ENCODE data around the gene DGKB.
A peak's percentile ranks its signal among the peaks of the same experiment; 100 is the strongest.

Gene DGKB

GRCh38 chr7:14902589-14903067 lies at the start of gene DGKB:
DGKB (minus strand) TSS chr7:14902751.
- no peak for FAIRE-seq

- no peak for FAIRE-seq
Observed at GRCh38 chr7:14950013-14950412, 47.5 kb upstream of the DGKB start.

DNA sequence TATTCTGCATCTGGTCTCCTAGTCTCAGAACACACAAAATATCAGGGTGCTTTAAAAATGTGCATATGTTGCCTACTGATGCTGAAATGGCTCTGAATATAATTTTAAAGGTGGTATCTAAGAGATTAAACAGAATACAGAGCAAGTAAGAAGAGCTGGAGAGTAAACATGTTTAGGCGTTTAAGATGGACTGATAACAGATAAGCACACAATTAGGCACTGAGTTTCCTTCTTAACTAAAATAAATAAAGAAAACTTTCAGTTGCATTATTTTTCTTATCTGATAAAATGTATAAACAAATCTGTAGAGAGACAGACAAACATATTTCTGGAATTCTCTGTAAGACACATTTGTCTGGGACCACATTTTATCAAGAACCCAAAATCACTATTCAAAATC lies 35.6 kb upstream of the DGKB start:
- FAIRE-seq: no peak

GRCh38 chr7:14937581-14937980 lies 35.0 kb upstream of the DGKB start:
- no peak for FAIRE-seq

GRCh38 chr7:14936554-14936953 lies 34.0 kb upstream of the DGKB start:
- no peak for FAIRE-seq

DNA sequence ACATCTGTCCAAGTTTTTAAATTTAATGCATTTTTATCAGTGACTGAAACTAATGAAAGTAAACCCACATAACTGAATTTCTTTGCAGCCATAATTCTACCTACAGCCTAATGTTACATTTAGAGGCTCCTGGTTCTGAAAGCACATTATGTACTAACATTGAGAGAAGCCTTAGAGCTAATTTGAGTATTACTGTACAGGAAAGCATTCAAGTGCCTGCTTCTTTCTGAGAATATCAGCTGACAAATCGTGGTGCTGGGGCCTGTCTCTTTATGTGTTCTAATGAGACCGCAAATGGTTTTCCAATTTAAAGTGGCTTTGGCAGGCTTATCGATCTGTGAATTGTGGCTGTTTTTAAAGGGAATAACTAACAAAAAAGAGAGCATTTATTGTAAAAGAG lies 32.3 kb upstream of the DGKB start:
- FAIRE-seq: no peak

GRCh38 chr7:14931511-14932215 lies 29.1 kb upstream of the DGKB start:
- no peak for FAIRE-seq

DNA sequence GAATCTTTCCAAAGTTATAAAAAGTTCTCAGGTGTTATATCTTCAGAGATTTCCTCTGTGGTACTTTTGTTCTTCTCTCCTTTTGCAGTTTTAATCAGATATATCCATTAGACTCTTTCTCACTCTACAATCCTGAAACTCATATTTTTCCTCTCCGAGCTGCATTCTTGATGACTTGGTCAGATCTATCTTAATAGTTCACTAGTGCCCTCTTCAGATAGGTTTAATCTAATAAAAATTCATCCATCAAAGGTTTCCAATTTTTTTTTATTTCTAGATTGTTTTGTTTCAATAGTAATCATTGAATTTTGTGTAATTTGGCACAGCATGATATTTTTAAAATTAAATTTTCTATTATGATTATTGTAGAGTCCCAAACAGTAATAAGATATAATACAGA lies 21.8 kb upstream of the DGKB start:
- peak; percentile 51 for FAIRE-seq

- FAIRE-seq: no peak
Observed at GRCh38 chr7:14911077-14911476, 8.5 kb upstream of the DGKB start.

DNA sequence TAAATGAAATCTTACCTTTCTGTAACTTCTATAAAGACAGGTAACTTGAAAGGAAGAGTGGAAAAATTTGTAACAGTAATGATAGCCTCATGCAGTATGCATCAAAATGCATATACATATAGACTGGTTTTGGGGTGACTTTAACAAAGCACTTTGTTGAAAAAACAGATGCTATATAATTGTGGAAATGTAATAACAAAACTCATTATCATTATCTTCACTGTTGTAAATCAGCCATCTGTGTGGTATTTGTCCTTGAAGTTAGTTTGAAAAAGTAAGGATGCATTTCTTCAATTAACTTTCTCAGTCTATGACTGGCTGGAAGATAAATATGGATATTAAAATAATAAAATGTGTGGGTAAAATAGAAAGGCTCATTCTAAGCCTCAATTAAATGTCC lies 6.1 kb upstream of the DGKB start:
- FAIRE-seq: no peak

DNA sequence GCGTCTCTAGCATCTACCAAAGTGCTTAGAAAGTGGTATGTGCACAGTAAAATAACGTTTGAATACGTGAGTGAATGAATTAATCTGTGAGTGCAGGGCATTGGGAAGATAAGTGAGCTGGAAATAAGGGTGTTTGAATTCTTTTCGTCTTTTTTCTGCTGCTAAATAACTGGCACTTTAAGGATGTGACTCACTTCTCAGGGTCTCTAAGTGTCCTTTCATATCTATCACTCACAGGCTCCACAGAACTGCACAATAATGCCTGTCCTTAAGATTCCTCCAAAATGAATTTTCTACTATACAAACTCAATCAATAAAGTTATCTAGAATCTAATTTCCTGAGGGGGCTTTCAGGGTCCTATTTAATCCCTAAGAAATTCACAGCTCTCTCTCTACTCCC lies 3.2 kb upstream of the DGKB start:
- no peak for FAIRE-seq

DNA sequence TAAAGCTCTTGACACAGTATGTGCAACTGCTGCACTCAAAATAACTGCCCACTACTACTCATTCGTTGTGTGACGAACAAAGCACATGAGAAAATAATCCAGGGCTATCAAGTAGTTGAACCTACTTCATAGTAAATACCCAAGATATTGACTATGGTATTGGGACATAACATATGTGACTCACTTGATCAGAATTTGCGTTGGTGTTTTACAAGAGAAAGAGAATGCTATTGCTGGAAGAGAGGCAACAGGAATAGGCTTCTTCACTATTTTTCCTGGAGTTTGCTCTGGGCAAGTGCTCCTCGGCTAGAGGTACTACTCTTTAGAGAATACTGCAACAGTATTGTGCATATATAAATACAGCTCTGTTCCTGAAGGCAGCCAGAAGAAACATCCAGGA lies 2.5 kb downstream of the DGKB start:
- no peak for FAIRE-seq

DNA sequence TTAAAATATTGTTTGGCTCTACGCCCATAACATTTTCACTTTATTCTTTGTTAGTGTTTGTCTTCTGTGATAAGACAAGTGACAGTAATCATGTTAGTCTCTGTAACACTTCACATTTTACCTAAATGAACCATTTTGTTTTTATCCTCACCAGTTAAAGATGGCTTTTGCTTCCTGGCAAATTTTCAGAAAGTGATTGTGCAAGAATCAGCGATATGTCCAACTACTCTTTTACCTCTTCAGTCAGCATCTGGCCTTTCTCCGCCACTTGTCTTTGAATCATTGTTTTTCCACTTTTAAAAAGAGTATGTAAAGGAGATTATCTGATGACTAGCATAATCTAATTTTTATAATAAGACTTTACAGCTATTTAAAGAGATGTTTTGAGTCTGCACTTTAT lies 3.5 kb downstream of the DGKB start:
- FAIRE-seq: peak; percentile 5

GRCh38 chr7:14896461-14896860 lies 6.1 kb downstream of the DGKB start:
- FAIRE-seq: no peak

GRCh38 chr7:14894826-14895225 lies 7.7 kb downstream of the DGKB start:
- no peak for FAIRE-seq

DNA sequence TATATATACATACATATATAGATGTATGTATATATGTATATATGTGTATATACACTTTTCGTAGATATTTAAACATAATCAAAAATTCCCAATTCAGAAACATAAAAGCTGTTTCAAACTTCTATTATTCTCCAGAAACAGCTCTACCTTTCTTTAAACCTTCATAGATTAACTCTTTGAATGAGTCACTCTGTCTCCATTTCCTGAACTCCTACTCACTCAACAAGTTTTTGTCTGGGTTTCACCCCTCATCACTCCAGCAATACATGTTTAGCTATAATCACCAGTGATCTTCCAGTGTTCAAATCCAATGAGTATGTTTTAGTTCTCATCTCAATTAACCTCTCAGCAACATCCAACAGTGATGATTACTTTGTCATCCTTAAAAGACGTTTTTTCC lies 9.6 kb downstream of the DGKB start:
- FAIRE-seq: no peak

DNA sequence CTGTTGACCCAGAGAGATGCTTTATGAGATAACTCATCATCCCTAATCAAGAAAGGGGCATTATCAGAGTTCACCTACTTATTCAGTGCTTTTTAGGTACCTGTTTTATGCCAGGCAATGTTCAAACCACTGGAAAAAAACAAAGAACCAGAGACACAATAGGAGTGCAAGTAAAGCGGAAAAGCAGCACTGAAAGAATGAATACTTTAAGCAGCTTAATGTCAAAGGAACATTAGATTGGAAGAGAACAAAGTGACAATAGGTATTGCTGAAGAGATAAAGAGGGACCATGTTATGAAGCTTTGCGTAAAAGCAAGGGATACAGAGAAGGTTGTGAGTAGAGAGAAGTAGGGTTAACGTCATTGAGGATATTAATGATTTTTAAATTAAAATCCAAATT lies 11.3 kb downstream of the DGKB start:
- FAIRE-seq: no peak

GRCh38 chr7:14888962-14889361 lies 13.6 kb downstream of the DGKB start:
- no peak for FAIRE-seq

GRCh38 chr7:14886533-14886932 lies 16.0 kb downstream of the DGKB start:
- FAIRE-seq: no peak

GRCh38 chr7:14875941-14876587 lies 26.5 kb downstream of the DGKB start:
- no peak for FAIRE-seq

GRCh38 chr7:14871880-14872279 lies 30.7 kb downstream of the DGKB start:
- FAIRE-seq: no peak

- FAIRE-seq: no peak
Observed at GRCh38 chr7:14870394-14870793, 32.2 kb downstream of the DGKB start.

DNA sequence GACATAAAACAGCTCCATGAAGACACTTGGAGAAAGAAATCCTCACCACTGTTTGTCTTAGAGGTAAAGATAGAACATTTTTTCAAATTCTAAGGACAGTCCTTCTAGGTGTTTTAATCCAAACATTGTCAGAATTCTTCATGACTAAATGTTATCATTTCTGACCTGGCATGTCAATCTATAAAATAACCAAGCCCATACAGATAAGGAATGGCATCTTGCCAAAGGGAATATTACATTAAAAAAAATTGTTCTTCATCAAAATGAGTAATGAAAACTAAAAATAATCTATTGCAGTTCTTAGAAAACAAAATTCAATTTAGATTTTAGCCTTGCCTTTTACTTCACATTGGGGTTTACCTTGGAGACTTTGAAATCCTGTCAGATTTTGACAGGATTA lies 33.6 kb downstream of the DGKB start:
- no peak for FAIRE-seq

DNA sequence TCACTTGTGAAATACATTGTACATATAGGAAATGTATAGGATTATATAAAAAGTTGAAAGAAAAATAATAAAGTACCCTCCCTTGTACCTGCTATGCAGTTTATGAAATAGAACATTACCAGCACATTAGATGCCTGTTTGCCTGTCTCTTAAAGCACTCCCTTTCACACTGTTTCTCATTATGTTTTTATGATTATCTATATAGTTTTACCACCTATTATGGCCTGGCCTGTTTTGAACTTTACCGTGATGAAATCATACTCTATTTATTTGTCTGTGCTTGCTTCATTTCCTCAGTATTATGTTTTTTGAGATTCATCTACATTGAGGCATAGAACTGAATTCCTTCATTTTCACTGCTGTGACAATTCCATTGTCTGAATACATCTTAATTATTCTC lies 41.1 kb downstream of the DGKB start:
- FAIRE-seq: no peak

- FAIRE-seq: no peak
Observed at GRCh38 chr7:14859267-14859666, 43.3 kb downstream of the DGKB start.

All from islet of Langerhans (tissue), 1 donor.